Left lobe of liver (tissue), 2 donors: ENCODE data around the gene LAMA5. TPM values are rescaled to one million over a fixed set of nuclear protein-coding genes. Genes with fewer than 3 reads are reported as not detected.

Source experiments
- ATAC-seq: fragments of 200-7000 bp; cut with Tn5 transposase; one replicate; pipeline ENCODE4 v1.9.1; 2020; ENCODE audit warnings: mild to moderate bottlenecking, moderate library complexity
- DNase-seq: peaks from one replicate; pipeline ENCODE4 v3.0.0-alpha.2; 2020; ENCODE audit warnings: low spot score
- total RNA-seq: library from RNA; stranded (reverse); gene quantifications from one replicate; pipeline ENCODE4 v1.2.1, GENCODE V29; 2021
- donor health status: DM: no; HTN: no; CAD: no; lungs with moderate emphysema.
- donor health status: DM: no; HTN: yes; CAD: no.

Gene LAMA5
- total RNA-seq, 1 donor from 2014 or later: 112 TPM

GRCh38 chr20:62361799-62362589, 5.1 kb downstream of the LAMA5 start:
- DNase-seq: peak; percentile 81
- ATAC-seq: peak; percentile 49

- no peak for ATAC-seq
- peak; percentile 50 for DNase-seq
Measured at GRCh38 chr20:62360854-62361798, 6.0 kb downstream of the LAMA5 start.

GRCh38 chr20:62359491-62360121, 7.5 kb downstream of the LAMA5 start:
- ATAC-seq (no peak), DNase-seq (peak; percentile 47)

GRCh38 chr20:62359043-62359490, 8.0 kb downstream of the LAMA5 start:
- DNase-seq (peak; percentile 49), ATAC-seq (no peak)

GRCh38 chr20:62358171-62359042, 8.7 kb downstream of the LAMA5 start:
- peak; percentile 69 for ATAC-seq
- peak; percentile 97 for DNase-seq

GRCh38 chr20:62357681-62358080, 9.4 kb downstream of the LAMA5 start:
- DNase-seq: no peak
- no peak for ATAC-seq

- DNase-seq (no peak), ATAC-seq (peak; percentile 0)
Measured at GRCh38 chr20:62357187-62357667, 9.9 kb downstream of the LAMA5 start.

GRCh38 chr20:62356589-62357186, 10.4 kb downstream of the LAMA5 start:
- no peak for DNase-seq
- ATAC-seq: no peak

GRCh38 chr20:62355878-62356588, 11.1 kb downstream of the LAMA5 start:
- ATAC-seq (no peak), DNase-seq (no peak)

- peak; percentile 43 for ATAC-seq
Measured at GRCh38 chr20:62355516-62355877, 11.6 kb downstream of the LAMA5 start.

GRCh38 chr20:62354811-62355341, 12.2 kb downstream of the LAMA5 start:
- ATAC-seq (no peak), DNase-seq (no peak)

More at GRCh38 chr20:62355516-62355877, 11.6 kb downstream of the LAMA5 start:
- DNase-seq: peak; percentile 78

GRCh38 chr20:62354031-62354808, 12.9 kb downstream of the LAMA5 start:
- no peak for DNase-seq
- ATAC-seq: no peak

- no peak for DNase-seq
- peak; percentile 31 for ATAC-seq
Measured at GRCh38 chr20:62353289-62354030, 13.7 kb downstream of the LAMA5 start.

GRCh38 chr20:62352402-62353288, 14.5 kb downstream of the LAMA5 start:
- peak; percentile 96 for DNase-seq
- peak; percentile 71 for ATAC-seq

GRCh38 chr20:62351469-62352401, 15.4 kb downstream of the LAMA5 start:
- DNase-seq: no peak
- ATAC-seq: no peak
